H9 (cell line): ENCODE measurements around the gene FNDC1. TPM values are rescaled to one million over a fixed set of nuclear protein-coding genes. Genes with fewer than 3 reads are reported as not detected.

Experiments
- DNase-seq: peaks from one replicate; pipeline ENCODE4 v3.0.0-alpha.2; 2017
- H2AFZ ChIP-seq: one replicate; pipeline ENCODE4 v1.6.1; 2013; ENCODE audit warnings: mild to moderate bottlenecking, low read length, control low read depth, moderate library complexity
- H2AK5ac ChIP-seq: 2 replicates; pipeline ENCODE4 v1.6.1; 2013; ENCODE audit warnings: low read length, control low read depth, mixed read lengths; ENCODE audit not compliant: insufficient read length
- H2BK120ac ChIP-seq: one replicate; pipeline ENCODE4 v1.6.1; 2013; ENCODE audit warnings: low read depth, mild to moderate bottlenecking, low read length, control low read depth, inconsistent platforms; ENCODE audit not compliant: poor library complexity, severe bottlenecking
- H2BK12ac ChIP-seq: 2 replicates; pipeline ENCODE4 v1.6.1; 2013; ENCODE audit warnings: low read length, control low read depth, mixed read lengths, low read depth; ENCODE audit not compliant: insufficient read length
- H2BK15ac ChIP-seq: 2 replicates; pipeline ENCODE4 v1.6.1; 2013; ENCODE audit warnings: low read depth, low read length, control low read depth
- H2BK20ac ChIP-seq: one replicate; pipeline ENCODE4 v1.6.1; 2013; ENCODE audit warnings: low read depth, mild to moderate bottlenecking, low read length, control low read depth, inconsistent platforms; ENCODE audit not compliant: poor library complexity, severe bottlenecking
- H2BK5ac ChIP-seq: 2 replicates; pipeline ENCODE4 v1.6.1; 2013; ENCODE audit warnings: low read length, control low read depth, mixed read lengths; ENCODE audit not compliant: insufficient read length
- H3K14ac ChIP-seq: 2 replicates; pipeline ENCODE4 v1.6.1; 2013; ENCODE audit warnings: low read length, control low read depth; ENCODE audit not compliant: insufficient read depth
- H3K18ac ChIP-seq: 2 replicates; pipeline ENCODE4 v1.6.1; 2013; ENCODE audit warnings: low read depth, mild to moderate bottlenecking, mixed read lengths, low read length, control low read depth; ENCODE audit not compliant: insufficient read length
- H3K23ac ChIP-seq: 2 replicates; pipeline ENCODE4 v1.6.1; 2013; ENCODE audit warnings: low read length, control low read depth, mixed read lengths, low read depth; ENCODE audit not compliant: insufficient read length
- H3K23me2 ChIP-seq: 2 replicates; pipeline ENCODE4 v1.6.1; 2013; ENCODE audit warnings: low read depth, mild to moderate bottlenecking, mixed read lengths, low read length, control low read depth; ENCODE audit not compliant: insufficient read length, poor library complexity, severe bottlenecking
- H3K27ac ChIP-seq: 2 replicates; pipeline ENCODE4 v1.5.1; 2013; ENCODE audit warnings: low read length, control low read depth, mixed read lengths, low read depth; ENCODE audit not compliant: insufficient read length
- H3K27me3 ChIP-seq: 2 replicates; pipeline ENCODE4 v1.6.1; 2013; ENCODE audit warnings: low read length, control low read depth, inconsistent platforms; ENCODE audit not compliant: insufficient read depth
- H3K4ac ChIP-seq: 2 replicates; pipeline ENCODE4 v1.6.1; 2013; ENCODE audit warnings: low read depth, mild to moderate bottlenecking, control low read depth, inconsistent platforms, low read length, moderate library complexity
- H3K4me1 ChIP-seq: 2 replicates; pipeline ENCODE4 v1.6.1; 2013; ENCODE audit warnings: low read length, control low read depth, inconsistent platforms; ENCODE audit not compliant: insufficient read depth
- H3K4me2 ChIP-seq: 2 replicates; pipeline ENCODE4 v1.6.1; 2013; ENCODE audit warnings: low read length, control low read depth, mixed read lengths; ENCODE audit not compliant: insufficient read length, insufficient read depth
- H3K56ac ChIP-seq: 2 replicates; pipeline ENCODE4 v1.6.1; 2013; ENCODE audit warnings: low read depth, mild to moderate bottlenecking, mixed read lengths, low read length, control low read depth; ENCODE audit not compliant: insufficient read length
- H3K79me1 ChIP-seq: 2 replicates; pipeline ENCODE4 v1.6.1; 2013; ENCODE audit warnings: low read depth, mild to moderate bottlenecking, moderate library complexity, low read length, control low read depth, inconsistent platforms; ENCODE audit not compliant: insufficient read depth, poor library complexity, severe bottlenecking
- H3K79me2 ChIP-seq: 2 replicates; pipeline ENCODE4 v1.6.1; 2013; ENCODE audit warnings: low read length, control low read depth, inconsistent platforms; ENCODE audit not compliant: insufficient read depth
- H3K9ac ChIP-seq: 2 replicates; pipeline ENCODE4 v1.6.1; 2013; ENCODE audit warnings: low read length, control low read depth, mixed read lengths; ENCODE audit not compliant: insufficient read length; ENCODE audit errors: extremely low read depth
- H3K9me3 ChIP-seq: one replicate; pipeline ENCODE4 v1.6.1; 2013; ENCODE audit warnings: low read depth, low read length, inconsistent platforms; ENCODE audit not compliant: control insufficient read depth
- H3T11ph ChIP-seq: one replicate; pipeline ENCODE4 v1.6.1; 2013; ENCODE audit warnings: mild to moderate bottlenecking, low read length, control low read depth, inconsistent platforms
- H4K20me1 ChIP-seq: one replicate; pipeline ENCODE4 v1.6.1; 2013; ENCODE audit not compliant: control insufficient read depth, insufficient read length, insufficient read depth
- H4K5ac ChIP-seq: 2 replicates; pipeline ENCODE4 v1.6.1; 2013; ENCODE audit warnings: low read depth, mild to moderate bottlenecking, mixed read lengths, low read length, control low read depth; ENCODE audit not compliant: insufficient read length
- H4K8ac ChIP-seq: replicated peaks from 2 replicates; pipeline ENCODE4 v1.6.1; 2013; ENCODE audit warnings: low read length, control low read depth, mixed read lengths, low read depth; ENCODE audit not compliant: insufficient read length
- H4K91ac ChIP-seq: 2 replicates; pipeline ENCODE4 v1.6.1; 2013; ENCODE audit warnings: low read depth, mild to moderate bottlenecking, moderate library complexity, mixed read lengths, low read length, control low read depth; ENCODE audit not compliant: insufficient read length
- H3K27ac Mint-ChIP-seq, 3 experiments: 2 replicates in 2 of 3; 3 replicates in 1 of 3; pipeline ENCODE4 v1.8.0; 2020 to 2021; ENCODE audit warnings: mixed read lengths in 3 of 3, mild to moderate bottlenecking in 1 of 3, moderate library complexity in 1 of 3
- H3K27me3 Mint-ChIP-seq: 2 replicates; pipeline ENCODE4 v1.8.0; 2021; ENCODE audit warnings: low read depth, mild to moderate bottlenecking, moderate library complexity, mixed read lengths
- H3K36me3 Mint-ChIP-seq, 3 experiments: 2 replicates in 2 of 3; 3 replicates in 1 of 3; pipeline ENCODE4 v1.8.0; 2020 to 2021; ENCODE audit warnings: low read depth in 3 of 3, mixed read lengths in 3 of 3; ENCODE audit not compliant: insufficient read depth in 1 of 3
- H3K4me1 Mint-ChIP-seq, 2 experiments: 2 replicates each; pipeline ENCODE4 v1.8.0; 2020; ENCODE audit warnings: mixed read lengths in 2 of 2
- H3K4me3 Mint-ChIP-seq, 2 experiments: 2 replicates in 1 of 2; 3 replicates in 1 of 2; pipeline ENCODE4 v1.8.0; 2020 to 2021; ENCODE audit warnings: mild to moderate bottlenecking in 2 of 2, mixed read lengths in 2 of 2, moderate library complexity in 1 of 2
- H3K9me3 Mint-ChIP-seq, 2 experiments: 2 replicates in 1 of 2; 3 replicates in 1 of 2; pipeline ENCODE4 v1.8.0; 2020; ENCODE audit warnings: mild to moderate bottlenecking in 2 of 2, mixed read lengths in 2 of 2, moderate library complexity in 1 of 2
- WGBS: extraction: QIAGEN DNeasy Blood & Tissue Kit; methylation state at CpG from one replicate; pipeline ENCODE4 v1.1.7; 2013; ENCODE audit warnings: missing lambda C conversion rate, low lambda C conversion rate, mixed read lengths; ENCODE audit not compliant: insufficient read length; ENCODE audit errors: extremely low coverage; 5-methylcytosine and 5-hydroxymethylcytosine counted together
- total RNA-seq: library from RNA; stranded (reverse); gene quantifications from 2 replicates; pipeline ENCODE4 v1.2.1, GENCODE V29; 2021
- TF ChIP-seq, protein P1 (sequence below): fragments of 200-600 bp; sonication (generic); conservative IDR thresholded peaks from 3 replicates; pipeline ENCODE4 v1.8.0; 2021; ENCODE audit warnings: antibody characterized with exemption, mild to moderate bottlenecking

The FNDC1 gene
- total RNA-seq, 1 experiment from 2014 or later, result 0.24 TPM

DNA sequence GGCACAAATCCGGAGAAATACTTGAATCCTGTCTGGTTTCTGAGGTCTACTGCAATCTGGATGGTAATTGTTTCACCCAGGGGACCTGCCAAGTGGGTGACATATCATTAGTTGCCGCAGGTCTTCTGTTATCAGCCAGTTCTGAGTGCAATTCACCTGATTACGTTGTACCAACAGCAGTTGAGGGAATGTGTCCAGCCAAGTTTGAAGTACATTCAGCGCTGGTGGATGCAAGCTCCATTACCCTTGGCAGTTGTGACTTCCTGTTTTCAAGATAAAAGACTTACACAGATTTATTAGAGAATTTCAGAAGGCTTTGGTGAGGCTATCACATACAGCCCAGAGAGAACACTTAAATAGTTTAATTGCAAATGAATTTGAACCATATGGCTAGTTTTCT is 42.8 kb downstream of the FNDC1 start:
- Histone ChIP-seq H2BK12ac (no peak overlapping the region), H2BK120ac (no peak overlapping the region), H4K20me1 (no peaks in the 10 kb centered on the region), H3K4me2 (no peak overlapping the region), H3K27ac (no peak overlapping the region), H3K9me3 (no peaks in the 10 kb centered on the region), H4K5ac (no peak overlapping the region), H3K23me2 (no peaks in the 10 kb centered on the region), H3K14ac (no peak overlapping the region), H3K4ac (no peak overlapping the region), H2AK5ac (no peak overlapping the region), H3K79me2 (no peaks in the 10 kb centered on the region), H3K56ac (no peak overlapping the region), H3K18ac (no peak overlapping the region), H4K91ac (no peak overlapping the region), H3K27me3 (no peaks in the 10 kb centered on the region), H2BK5ac (no peak overlapping the region), H3K23ac (no peak overlapping the region), H3K79me1 (no peaks in the 10 kb centered on the region), H2AFZ (no peak overlapping the region), H2BK15ac (no peak overlapping the region), H3T11ph (no peak overlapping the region), H3K9ac (no peak overlapping the region), H4K8ac (no peak overlapping the region), H2BK20ac (no peak overlapping the region), H3K4me1 (no peaks in the 10 kb centered on the region)
- Mint-ChIP-seq H3K4me3 (no peak overlapping the region), H3K9me3 (no peaks in the 10 kb centered on the region; a peak in 2 of 5 replicates), H3K4me1 (peaks cover 6 to 7% of the 10 kb centered on the region in 2 experiments), H3K27me3 (peaks cover 11% of the 10 kb centered on the region), H3K27ac (no peak overlapping the region), H3K36me3 (no peaks in the 10 kb centered on the region; a peak in 1 of 7 replicates)
- TF ChIP-seq, protein P1, sequence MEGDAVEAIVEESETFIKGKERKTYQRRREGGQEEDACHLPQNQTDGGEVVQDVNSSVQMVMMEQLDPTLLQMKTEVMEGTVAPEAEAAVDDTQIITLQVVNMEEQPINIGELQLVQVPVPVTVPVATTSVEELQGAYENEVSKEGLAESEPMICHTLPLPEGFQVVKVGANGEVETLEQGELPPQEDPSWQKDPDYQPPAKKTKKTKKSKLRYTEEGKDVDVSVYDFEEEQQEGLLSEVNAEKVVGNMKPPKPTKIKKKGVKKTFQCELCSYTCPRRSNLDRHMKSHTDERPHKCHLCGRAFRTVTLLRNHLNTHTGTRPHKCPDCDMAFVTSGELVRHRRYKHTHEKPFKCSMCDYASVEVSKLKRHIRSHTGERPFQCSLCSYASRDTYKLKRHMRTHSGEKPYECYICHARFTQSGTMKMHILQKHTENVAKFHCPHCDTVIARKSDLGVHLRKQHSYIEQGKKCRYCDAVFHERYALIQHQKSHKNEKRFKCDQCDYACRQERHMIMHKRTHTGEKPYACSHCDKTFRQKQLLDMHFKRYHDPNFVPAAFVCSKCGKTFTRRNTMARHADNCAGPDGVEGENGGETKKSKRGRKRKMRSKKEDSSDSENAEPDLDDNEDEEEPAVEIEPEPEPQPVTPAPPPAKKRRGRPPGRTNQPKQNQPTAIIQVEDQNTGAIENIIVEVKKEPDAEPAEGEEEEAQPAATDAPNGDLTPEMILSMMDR, result no peak
- no peak for DNase-seq
- no CpG with 5 or more reads among the region's 4 CpGs for WGBS
